Nephron (organoid): ENCODE measurements around the gene ILF3.

Source experiments
- H3K27ac Mint-ChIP-seq, 3 experiments: 2 replicates each; pipeline ENCODE4 v1.8.0; 2020; ENCODE audit warnings: mixed read lengths in 3 of 3, mild to moderate bottlenecking in 2 of 3, moderate library complexity in 1 of 3
- H3K27me3 Mint-ChIP-seq: 2 replicates; pipeline ENCODE4 v1.8.0; 2021; ENCODE audit warnings: low read depth, mild to moderate bottlenecking, moderate library complexity, mixed read lengths
- H3K36me3 Mint-ChIP-seq: 2 replicates; pipeline ENCODE4 v1.8.0; 2020; ENCODE audit warnings: low read depth, mixed read lengths
- H3K4me1 Mint-ChIP-seq: 2 replicates; pipeline ENCODE4 v1.8.0; 2020; ENCODE audit warnings: mixed read lengths
- H3K4me3 Mint-ChIP-seq, 3 experiments: 2 replicates each; pipeline ENCODE4 v1.8.0; 2020; ENCODE audit warnings: mild to moderate bottlenecking in 3 of 3, mixed read lengths in 3 of 3, moderate library complexity in 2 of 3
- H3K9me3 Mint-ChIP-seq: 2 replicates; pipeline ENCODE4 v1.8.0; 2020; ENCODE audit warnings: mixed read lengths
- CTCF ChIP-seq, 3 experiments: fragments of 200-600 bp; sonication (generic); IDR thresholded peaks; one replicate each; pipeline ENCODE4 v1.5.0; 2021; ENCODE audit warnings: antibody characterized with exemption in 3 of 3; ENCODE audit not compliant: unreplicated experiment in 3 of 3

ILF3 gene

DNA sequence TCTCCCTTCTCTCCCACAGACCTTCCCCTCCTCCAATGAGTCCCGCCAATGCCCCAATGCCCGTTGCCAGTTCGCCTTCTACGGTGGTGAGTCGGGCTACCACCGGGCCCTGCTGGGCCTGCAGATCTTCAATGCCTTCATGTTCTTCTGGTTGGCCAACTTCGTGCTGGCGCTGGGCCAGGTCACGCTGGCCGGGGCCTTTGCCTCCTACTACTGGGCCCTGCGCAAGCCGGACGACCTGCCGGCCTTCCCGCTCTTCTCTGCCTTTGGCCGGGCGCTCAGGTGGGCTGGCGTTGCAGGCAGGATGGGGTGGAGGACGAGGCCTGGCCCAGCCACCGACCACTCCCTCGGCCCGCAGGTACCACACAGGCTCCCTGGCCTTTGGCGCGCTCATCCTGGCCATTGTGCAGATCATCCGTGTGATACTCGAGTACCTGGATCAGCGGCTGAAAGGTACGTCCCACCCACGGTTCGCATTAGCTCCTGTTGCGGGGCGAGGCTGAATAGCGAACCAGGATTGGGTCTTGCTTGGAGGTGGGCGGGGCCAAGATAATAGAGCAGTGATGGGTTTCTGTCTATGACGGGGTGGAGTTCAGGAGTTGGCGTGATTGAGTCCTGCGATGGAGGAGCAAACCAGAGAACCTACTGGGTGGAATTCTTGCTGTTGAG is 17.7 kb upstream of the ILF3 start:
- Mint-ChIP-seq H3K4me1 (no peaks in the 10 kb centered on the region), H3K9me3 (no peaks in the 10 kb centered on the region)

GRCh38 chr19:10637894-10638293 is 16.3 kb upstream of the ILF3 start:
- Mint-ChIP-seq H3K36me3 (peaks cover 61% of the 10 kb centered on the region), H3K27me3 (peaks cover 5% of the 10 kb centered on the region), H3K27ac (no peak overlapping the region), H3K4me3 (no peak overlapping the region), H3K9me3 (no peaks in the 10 kb centered on the region), H3K4me1 (peaks cover 11% of the 10 kb centered on the region)
- TF ChIP-seq CTCF (IDR thresholded peaks at IDR 0.05; ENCODE audit: unreplicated experiment in 3 of 3) = no peak

More for the DNA sequence above, 17.7 kb upstream of the ILF3 start:
- H3K4me3 Mint-ChIP-seq = no peak overlapping the region
- TF ChIP-seq CTCF (IDR thresholded peaks at IDR 0.05; ENCODE audit: unreplicated experiment in 3 of 3) = no peak
- H3K36me3 Mint-ChIP-seq = peaks cover 64% of the 10 kb centered on the region
- no peak overlapping the region for H3K27ac Mint-ChIP-seq
- H3K27me3 Mint-ChIP-seq = peaks cover 5% of the 10 kb centered on the region

DNA sequence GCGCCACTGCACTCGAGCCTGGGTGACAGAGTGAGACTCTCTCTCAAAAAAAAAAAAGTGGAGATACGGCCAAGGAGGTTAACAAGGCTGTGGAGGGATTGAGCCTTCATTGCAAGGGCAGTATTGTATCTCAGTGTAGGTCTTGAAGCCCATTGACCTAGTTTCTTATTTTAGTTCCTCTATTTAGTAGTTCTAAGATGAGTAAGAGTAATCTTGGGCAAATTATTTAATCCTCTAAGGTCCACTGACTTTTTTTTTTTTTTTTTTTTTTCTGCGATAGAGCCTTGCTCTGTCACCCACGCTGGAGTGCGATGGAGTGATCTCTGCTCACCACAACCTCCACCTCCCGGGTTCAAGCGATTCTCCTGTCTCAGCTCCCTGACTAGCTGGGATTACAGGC is 14.3 kb upstream of the ILF3 start:
- H3K9me3 Mint-ChIP-seq = no peaks in the 10 kb centered on the region
- no peak overlapping the region for H3K4me3 Mint-ChIP-seq
- peaks cover 5% of the 10 kb centered on the region for H3K27me3 Mint-ChIP-seq
- H3K27ac Mint-ChIP-seq = no peak overlapping the region
- H3K36me3 Mint-ChIP-seq = peaks cover 49% of the 10 kb centered on the region
- H3K4me1 Mint-ChIP-seq = peaks cover 30% of the 10 kb centered on the region
- no peak for TF ChIP-seq CTCF (IDR thresholded peaks at IDR 0.05; ENCODE audit: unreplicated experiment in 3 of 3)

DNA sequence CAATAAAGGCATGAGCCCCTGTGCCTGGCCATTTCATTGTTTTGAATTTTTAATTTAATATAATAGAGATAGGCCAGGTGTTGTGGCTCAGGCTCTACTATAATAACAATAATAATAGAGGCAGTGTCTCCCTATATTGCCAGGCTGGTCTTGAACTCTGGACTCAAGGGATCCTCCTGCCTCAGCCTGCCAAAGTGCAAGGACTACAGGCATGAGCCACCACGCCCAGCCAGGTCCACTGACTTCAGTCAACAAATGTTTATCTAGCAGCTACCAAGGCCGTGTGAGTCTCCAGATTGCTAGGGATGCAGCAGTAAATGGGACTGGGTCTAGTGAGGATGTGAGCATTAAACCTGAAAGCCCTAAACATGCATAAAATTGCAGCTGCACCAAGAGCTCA is 13.8 kb upstream of the ILF3 start:
- Mint-ChIP-seq H3K9me3 (no peaks in the 10 kb centered on the region), H3K4me3 (no peak overlapping the region), H3K27me3 (peaks cover under 1% of the 10 kb centered on the region)

GRCh38 chr19:10641248-10641647 is 12.9 kb upstream of the ILF3 start:
- H3K36me3 Mint-ChIP-seq = peaks cover 37% of the 10 kb centered on the region
- H3K27ac Mint-ChIP-seq = peak overlapping the region; percentile 38 to 99 (median 57)
- no peak overlapping the region for H3K4me3 Mint-ChIP-seq
- H3K27me3 Mint-ChIP-seq = no peaks in the 10 kb centered on the region
- TF ChIP-seq CTCF (IDR thresholded peaks at IDR 0.05; ENCODE audit: unreplicated experiment in 3 of 3) = no peak
- H3K9me3 Mint-ChIP-seq = no peaks in the 10 kb centered on the region
- peaks cover 32% of the 10 kb centered on the region for H3K4me1 Mint-ChIP-seq

More for the DNA sequence above, 13.8 kb upstream of the ILF3 start:
- TF ChIP-seq CTCF (IDR thresholded peaks at IDR 0.05; ENCODE audit: unreplicated experiment in 3 of 3) = no peak
- H3K4me1 Mint-ChIP-seq = peaks cover 31% of the 10 kb centered on the region
- peak overlapping the region in 1 of 3 experiments; percentile 99 for H3K27ac Mint-ChIP-seq
- peaks cover 43% of the 10 kb centered on the region for H3K36me3 Mint-ChIP-seq
